Natural killer cell (primary cell): ENCODE data around the gene DNAH12. TPM values are rescaled to one million over a fixed set of nuclear protein-coding genes. Genes with fewer than 3 reads are reported as not detected.

ENCODE experiments used
- ATAC-seq, 3 donors: fragments of 150-1000 bp in 2 of 3; fragments of 200-7000 bp in 1 of 3; cut with Tn5 transposase; 1 replicate in 1 of 3; 2 replicates in 2 of 3; pipeline ENCODE4 v1.10.0; 2021; ENCODE audit warnings: mild to moderate bottlenecking in 2 of 3, moderate library complexity in 2 of 3
- DNase-seq, 2 donors: peaks; one replicate each; pipeline versions ENCODE4 v3.0.0 to v3.0.0-alpha.2; 2013 to 2021; ENCODE audit warnings: mixed read lengths in 1 of 2
- H3K27ac ChIP-seq: one replicate; pipeline ENCODE4 v1.5.1; 2013; ENCODE audit warnings: mild to moderate bottlenecking, low read length
- H3K27me3 ChIP-seq: one replicate; pipeline ENCODE4 v1.6.1; 2013; ENCODE audit warnings: low read length; ENCODE audit not compliant: control insufficient read depth, insufficient read depth
- H3K36me3 ChIP-seq: one replicate; pipeline ENCODE4 v1.6.1; 2013; ENCODE audit warnings: low read length; ENCODE audit not compliant: control insufficient read depth, insufficient read depth
- H3K4me1 ChIP-seq: one replicate; pipeline ENCODE4 v1.6.1; 2013; ENCODE audit warnings: low read length; ENCODE audit not compliant: control insufficient read depth, insufficient read depth
- H3K4me3 ChIP-seq: one replicate; pipeline ENCODE4 v1.5.1; 2013; ENCODE audit warnings: low read length
- H3K9me3 ChIP-seq: one replicate; pipeline ENCODE4 v1.6.1; 2013; ENCODE audit warnings: low read length; ENCODE audit not compliant: control insufficient read depth, insufficient read depth
- H3K27ac Mint-ChIP-seq, 2 donors: one replicate each; pipeline ENCODE4 v1.8.0; 2022; ENCODE audit warnings: mild to moderate bottlenecking in 2 of 2, mixed read lengths in 2 of 2, moderate library complexity in 1 of 2
- H3K27me3 Mint-ChIP-seq, 2 donors: one replicate each; pipeline ENCODE4 v1.8.0; 2022; ENCODE audit warnings: low read depth in 2 of 2, mixed read lengths in 2 of 2
- H3K36me3 Mint-ChIP-seq: one replicate; pipeline ENCODE4 v1.8.0; 2022; ENCODE audit warnings: mixed read lengths
- H3K4me1 Mint-ChIP-seq, 2 donors: one replicate each; pipeline ENCODE4 v1.8.0; 2022; ENCODE audit warnings: mixed read lengths in 2 of 2
- H3K4me3 Mint-ChIP-seq: one replicate; pipeline ENCODE4 v1.8.0; 2022; ENCODE audit warnings: mild to moderate bottlenecking, moderate library complexity, mixed read lengths
- H3K9me3 Mint-ChIP-seq, 2 donors: one replicate each; pipeline ENCODE4 v1.8.0; 2022; ENCODE audit warnings: mixed read lengths in 2 of 2
- CTCF ChIP-seq: fragments of 200-600 bp; IDR thresholded peaks from one replicate; pipeline ENCODE4 v1.8.0; 2022; ENCODE audit warnings: antibody characterized with exemption
- WGBS: methylation state at CpG from one replicate; pipeline ENCODE4 v1.1.7; 2013; ENCODE audit warnings: missing lambda C conversion rate; ENCODE audit not compliant: insufficient coverage; 5-methylcytosine and 5-hydroxymethylcytosine counted together
- intact Hi-C: fragments of 100-400 bp; cut with micrococcal nuclease; formaldehyde crosslinking; loops from one replicate; pipeline ENCODE4 v1.14.2; 2022
- total RNA-seq, 4 donors: library from RNA; stranded (reverse); fragments of 120-200 nt in 1 of 4; gene quantifications; one replicate each; pipeline versions ENCODE4 v1.2.3 to v1.2.4, GENCODE V29; 2013 to 2022

DNAH12 gene
- total RNA-seq, 3 donors from 2014 or later (not counting 1 experiment from before 2014, with no cell fraction given): 0.11 to 0.30 (median 0.21) TPM

- H3K36me3 ChIP-seq: peaks cover 23% of the 10 kb centered on the region
- Mint-ChIP-seq H3K27ac (no peak overlapping the region), H3K36me3 (no peaks in the 10 kb centered on the region), H3K4me3 (no peak overlapping the region), H3K9me3 (no peaks in the 10 kb centered on the region), H3K4me1 (no peaks in the 10 kb centered on the region), H3K27me3 (no peaks in the 10 kb centered on the region)
- ATAC-seq: peak in 1 of 3 donors; percentile 35
- intact Hi-C loops: no loop called here
- no peak for DNase-seq
- H3K4me1 ChIP-seq: no peaks in the 10 kb centered on the region
- WGBS: no CpG with 5 or more reads among the region's 2 CpGs
- no peak overlapping the region for H3K4me3 ChIP-seq
- no peaks in the 10 kb centered on the region for H3K9me3 ChIP-seq
- no peak for TF ChIP-seq CTCF
- H3K27ac ChIP-seq: no peak overlapping the region
- no peaks in the 10 kb centered on the region for H3K27me3 ChIP-seq
These were observed 268.8 kb downstream of the DNAH12 start for GRCh38 chr3:57275393-57275792.

- WGBS: 98% methylated on average over 6 of the region's 6 CpGs
- Histone ChIP-seq H3K27me3 (no peaks in the 10 kb centered on the region), H3K36me3 (peaks cover 27% of the 10 kb centered on the region), H3K4me3 (no peak overlapping the region), H3K4me1 (no peaks in the 10 kb centered on the region), H3K27ac (no peak overlapping the region), H3K9me3 (no peaks in the 10 kb centered on the region)
- Mint-ChIP-seq H3K36me3 (no peaks in the 10 kb centered on the region), H3K27ac (no peak overlapping the region), H3K4me3 (no peak overlapping the region), H3K27me3 (no peaks in the 10 kb centered on the region), H3K9me3 (no peaks in the 10 kb centered on the region), H3K4me1 (no peaks in the 10 kb centered on the region)
- ATAC-seq: no peak
- TF ChIP-seq CTCF: no peak
- DNase-seq: no peak
- intact Hi-C loops: no loop called here
These were observed 269.3 kb downstream of the DNAH12 start for GRCh38 chr3:57274845-57275244.

GRCh38 chr3:57268416-57268815 is 275.7 kb downstream of the DNAH12 start:
- Histone ChIP-seq H3K4me3 (no peak overlapping the region), H3K9me3 (no peaks in the 10 kb centered on the region), H3K27me3 (no peaks in the 10 kb centered on the region), H3K36me3 (peaks cover 64% of the 10 kb centered on the region), H3K4me1 (no peaks in the 10 kb centered on the region), H3K27ac (no peak overlapping the region)
- WGBS: no CpG with 5 or more reads among the region's 1 CpG
- TF ChIP-seq CTCF: no peak
- Mint-ChIP-seq H3K27ac (no peak overlapping the region), H3K9me3 (peaks cover 0 to 1% of the 10 kb centered on the region in 2 donors), H3K4me3 (no peak overlapping the region), H3K4me1 (no peaks in the 10 kb centered on the region), H3K36me3 (peaks cover 38% of the 10 kb centered on the region), H3K27me3 (no peaks in the 10 kb centered on the region)
- intact Hi-C loops: no loop called here
- ATAC-seq: no peak
- no peak for DNase-seq

- no peak for DNase-seq
- no peak for ATAC-seq
- H3K27ac Mint-ChIP-seq: no peak overlapping the region
- WGBS: no CpG with 5 or more reads among the region's 3 CpGs
- no peak for TF ChIP-seq CTCF
- Histone ChIP-seq H3K4me1 (no peaks in the 10 kb centered on the region), H3K9me3 (no peaks in the 10 kb centered on the region), H3K27ac (no peak overlapping the region), H3K27me3 (no peaks in the 10 kb centered on the region), H3K36me3 (peaks cover 56% of the 10 kb centered on the region), H3K4me3 (no peak overlapping the region)
- no peaks in the 10 kb centered on the region for H3K4me1 Mint-ChIP-seq
- peaks cover 0 to 3% of the 10 kb centered on the region in 2 donors for H3K9me3 Mint-ChIP-seq
- H3K36me3 Mint-ChIP-seq: peaks cover 40% of the 10 kb centered on the region
- no peaks in the 10 kb centered on the region for H3K27me3 Mint-ChIP-seq
- H3K4me3 Mint-ChIP-seq: no peak overlapping the region
- intact Hi-C loops: no loop called here
These were observed 282.2 kb downstream of the DNAH12 start for GRCh38 chr3:57261929-57262328.
